Right lobe of liver (tissue), 4 donors: Measurements from ENCODE around the gene CCL3.

Experiments used
- CTCF ChIP-seq, 4 donors: fragments of 200-600 bp in 3 of 4; fragments of 450-650 bp in 1 of 4; IDR thresholded peaks; one replicate each; pipeline versions ENCODE4 v1.5.1 to v1.8.0; 2016 to 2022; ENCODE audit warnings: antibody characterized with exemption in 4 of 4, mild to moderate bottlenecking in 2 of 4
- POLR2A ChIP-seq: fragments of 450-650 bp; IDR thresholded peaks from one replicate; pipeline ENCODE4 v1.6.1; 2017; ENCODE audit warnings: antibody characterized with exemption, mild to moderate bottlenecking
- donor health status: DM: no; HTN: no; CAD: no.
- donor health status: DM: no; HTN: no; CAD: no.
- donor health status: DM: no; HTN: yes; CAD: no.

DNA sequence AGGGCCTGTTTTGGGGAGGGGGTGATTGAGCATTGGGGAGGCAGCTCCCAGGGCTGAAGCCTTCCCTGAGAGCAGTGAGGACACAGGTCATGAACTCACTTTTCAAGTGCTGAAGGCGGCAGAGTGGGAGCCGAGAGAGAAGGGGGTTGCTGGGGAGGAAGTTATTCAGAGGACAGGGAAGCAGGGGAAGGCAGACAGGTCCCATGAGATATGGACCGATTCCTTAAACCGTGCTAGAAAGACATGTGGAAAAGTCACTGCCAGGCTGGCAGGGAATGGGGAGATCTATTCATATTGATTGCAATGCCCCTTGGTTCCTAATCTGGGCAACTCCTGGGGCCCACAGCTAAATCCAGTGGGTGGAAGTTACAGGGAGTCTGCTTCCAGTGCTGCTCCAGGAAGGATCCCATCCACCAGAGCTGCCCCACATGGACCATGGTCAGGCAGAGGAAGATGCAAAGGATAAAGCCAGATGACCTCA is 14.8 kb upstream of the CCL3 start:
- TF ChIP-seq CTCF (IDR thresholded peaks at IDR 0.05), result no peak
- TF ChIP-seq POLR2A, result no peak
